GM12865 (cell line): ENCODE results near the gene UNC45A.

Source experiments
- DNase-seq: peaks from one replicate; pipeline ENCODE4 v3.0.0; 2010; ENCODE audit warnings: low read depth
- H3K4me3 ChIP-seq: 2 replicates; pipeline ENCODE4 v1.5.1; 2011; ENCODE audit warnings: mild to moderate bottlenecking, low read depth, low read length, control low read depth
- CTCF ChIP-seq: IDR thresholded peaks from 2 replicates; pipeline ENCODE4 v1.5.1; 2011; ENCODE audit warnings: low read length, control low read depth, low read depth, inconsistent platforms; ENCODE audit not compliant: insufficient read depth; ENCODE audit errors: missing control alignments

Gene UNC45A

DNA sequence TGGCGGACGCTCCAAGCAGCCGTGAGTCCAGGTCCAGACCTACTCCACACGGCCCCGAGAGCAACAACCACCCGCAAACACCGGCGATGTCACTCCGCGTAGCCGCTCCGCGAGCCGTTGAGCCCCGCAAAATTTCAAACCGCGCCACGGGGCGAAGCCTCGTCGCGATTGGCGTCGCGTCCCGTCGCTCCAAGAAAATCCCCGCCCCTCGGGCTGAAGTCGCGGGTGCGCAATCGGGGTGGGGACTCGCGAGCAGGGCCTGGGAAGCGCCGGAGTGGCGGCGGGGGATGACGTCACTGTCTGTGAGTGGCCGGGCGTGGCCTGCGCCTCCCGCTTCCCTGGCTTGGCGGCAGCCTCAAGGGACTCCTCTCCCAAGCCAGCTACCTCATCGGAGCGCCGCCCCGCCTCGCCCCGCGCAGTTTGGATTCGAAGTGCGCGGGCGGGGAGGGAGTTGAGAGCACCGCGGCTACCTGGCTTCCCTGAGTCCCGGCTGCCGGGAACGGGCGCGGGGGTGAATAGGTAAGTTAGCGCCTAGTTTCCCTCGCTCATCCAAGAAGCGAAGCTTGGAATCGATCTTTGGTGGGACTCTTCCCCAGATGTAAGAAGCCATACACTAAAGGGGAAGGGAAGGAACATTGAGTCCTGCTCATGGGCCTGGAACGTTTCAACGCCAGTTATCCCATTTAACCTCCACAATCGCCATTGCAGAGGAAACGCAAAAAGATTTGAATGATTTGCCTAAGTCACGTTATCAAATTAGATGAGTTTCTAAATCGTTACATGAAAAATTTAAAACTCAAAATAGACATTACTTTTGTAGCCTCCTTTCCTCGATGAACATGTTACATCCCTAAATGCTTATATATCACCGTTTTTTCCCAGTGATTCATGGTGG lies 59.6 kb downstream of the UNC45A start, which contains the start of gene PRC1:
TSS of gene PRC1 (minus strand) at position 119 of the 895 bp plus-strand sequence. CDS start at position 1, 118 bp downstream.
- TF ChIP-seq CTCF = no peak
- H3K4me3 ChIP-seq = peak within 1 kb of the TSS; percentile 98
- peak; percentile 98 for DNase-seq

DNA sequence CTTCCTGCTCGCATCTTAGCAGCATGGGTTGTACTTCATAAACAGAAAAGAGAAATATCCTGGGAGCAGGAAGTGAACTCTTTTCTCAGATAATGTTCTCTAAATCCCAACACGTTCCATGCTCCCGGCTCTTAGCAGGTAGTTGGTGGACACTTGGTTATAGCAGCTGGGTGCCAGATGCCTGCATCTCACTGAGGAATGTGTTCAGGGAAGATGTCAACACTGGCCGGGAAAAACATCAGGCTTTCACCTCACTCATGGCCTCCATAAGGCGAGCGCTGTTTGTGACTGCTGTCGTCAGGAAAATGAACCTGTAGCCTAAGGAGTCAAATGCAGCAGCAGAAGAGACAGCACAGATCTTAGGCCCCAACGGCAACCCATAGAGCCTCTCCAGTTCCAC lies 63.7 kb downstream of the UNC45A start:
- no peak for TF ChIP-seq CTCF
- no peak for DNase-seq
- H3K4me3 ChIP-seq = no peak overlapping the region

DNA sequence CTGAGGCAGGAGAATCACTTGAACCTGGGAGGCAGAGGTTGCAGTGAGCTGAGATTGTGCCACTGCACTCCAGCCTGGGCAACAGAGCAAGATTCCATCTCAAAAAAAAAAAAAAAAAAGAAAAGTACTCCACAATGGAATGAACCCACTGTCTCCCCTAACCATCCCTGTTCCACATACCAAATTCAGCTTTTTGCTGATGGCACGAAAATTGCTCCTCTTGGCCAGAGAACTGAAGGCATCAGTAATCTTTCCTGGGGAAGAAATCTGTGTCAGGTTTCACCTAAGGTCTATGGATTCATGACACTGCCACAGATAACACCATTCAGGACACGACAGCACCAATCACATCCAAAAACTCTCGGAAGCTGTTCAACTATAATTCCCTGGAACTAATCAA lies 66.1 kb downstream of the UNC45A start:
- H3K4me3 ChIP-seq = no peak overlapping the region
- DNase-seq = no peak
- TF ChIP-seq CTCF = no peak
